Suppressor macrophage treated with lipopolysaccharide for 1 hour (primary cell): ENCODE results near the gene GPR18.

Experiments used
- DNase-seq, 3 donors: peaks; one replicate each; pipeline ENCODE4 v3.0.0-alpha.2; 2020 to 2022

GPR18 gene

GRCh38 chr13:99205621-99206220 lies 52.5 kb downstream of the GPR18 start:
- DNase-seq: no peak
